ENCODE measurements around the gene RAPGEF5. TPM values are rescaled to one million over a fixed set of nuclear protein-coding genes. Genes with fewer than 3 reads are reported as not detected.

RAPGEF5 gene
- total RNA-seq, 1 experiment from 2014 or later, result 3.4 TPM

DNA sequence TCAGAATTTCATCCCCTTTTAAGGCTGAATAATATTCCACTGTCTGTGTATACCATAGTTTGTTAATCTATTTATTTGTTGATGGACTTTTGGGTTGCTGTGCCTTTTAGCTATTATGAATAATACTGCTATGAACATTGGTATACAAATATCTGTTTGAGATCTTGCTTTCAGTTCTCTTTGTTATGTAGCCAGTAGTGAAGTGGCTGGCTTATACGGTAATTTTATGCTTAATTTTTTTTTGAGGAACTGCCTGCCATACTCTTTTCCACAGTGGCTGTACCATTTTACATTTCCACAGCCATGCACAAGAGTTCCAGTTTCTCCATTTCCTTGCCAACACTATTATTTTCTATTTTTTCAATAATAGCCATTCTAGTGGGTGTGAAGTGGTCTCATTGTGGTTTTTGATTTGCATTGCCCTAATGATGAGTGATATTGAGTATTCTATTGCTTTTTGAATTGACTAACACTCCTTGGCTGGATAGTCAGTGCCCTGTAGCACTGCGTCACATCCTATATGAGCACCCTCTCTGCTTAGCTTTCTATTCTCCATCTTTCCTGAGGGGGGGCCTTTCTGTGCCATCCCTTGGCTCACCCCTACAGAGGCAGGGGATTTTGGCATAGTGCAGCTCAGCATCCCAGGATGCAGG is 29.4 kb upstream of the RAPGEF5 start:
- in situ Hi-C loops (cut with HindIII; ENCODE audit: low sequenced_read_pairs), result no loop called here
- no peak for DNase-seq (ENCODE audit: low spot score)

DNA sequence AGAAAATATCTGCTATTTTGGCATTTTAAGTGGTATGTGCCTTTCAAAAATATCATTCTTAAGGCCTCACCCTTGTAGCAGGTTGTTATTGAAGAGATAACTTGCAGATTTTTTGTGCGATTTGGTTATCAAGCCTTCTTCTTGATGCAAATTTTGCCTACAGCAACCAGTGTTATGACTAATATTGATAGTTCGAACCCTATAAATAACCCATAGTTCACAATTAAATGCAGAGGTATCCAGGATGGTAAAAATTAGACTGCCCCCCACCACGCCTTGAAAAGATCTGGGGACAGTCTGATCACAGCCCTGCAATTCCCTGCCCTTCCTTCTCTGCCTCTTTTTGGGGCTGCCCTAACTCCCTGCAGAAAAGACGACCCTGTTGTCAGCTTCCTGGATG is 28.4 kb upstream of the RAPGEF5 start:
- in situ Hi-C loops (cut with HindIII; ENCODE audit: low sequenced_read_pairs), result no loop called here

DNA sequence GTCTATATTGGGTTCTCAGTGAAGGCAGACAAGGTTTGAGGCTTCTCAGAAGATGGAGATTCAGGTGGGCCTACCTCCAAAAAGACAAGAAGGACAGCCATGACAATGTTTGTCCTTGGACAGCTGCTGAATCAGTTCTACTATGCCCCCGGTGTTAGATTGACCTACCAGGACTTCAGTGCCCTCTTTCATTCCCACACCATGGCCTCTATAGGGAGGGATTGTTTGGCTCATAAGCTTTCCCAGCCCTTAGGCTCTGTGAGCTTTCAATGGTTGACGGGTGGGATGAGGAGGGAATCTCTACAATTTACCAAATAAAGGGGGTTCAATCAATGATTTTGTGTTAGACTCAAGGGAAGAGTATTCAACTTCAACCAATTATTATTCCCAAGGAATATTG is 23.4 kb upstream of the RAPGEF5 start:
- in situ Hi-C loops (cut with HindIII; ENCODE audit: low sequenced_read_pairs), result no loop called here
- DNase-seq (ENCODE audit: low spot score), result no peak

More for the DNA sequence above, 28.4 kb upstream of the RAPGEF5 start:
- DNase-seq (ENCODE audit: low spot score), result no peak

DNA sequence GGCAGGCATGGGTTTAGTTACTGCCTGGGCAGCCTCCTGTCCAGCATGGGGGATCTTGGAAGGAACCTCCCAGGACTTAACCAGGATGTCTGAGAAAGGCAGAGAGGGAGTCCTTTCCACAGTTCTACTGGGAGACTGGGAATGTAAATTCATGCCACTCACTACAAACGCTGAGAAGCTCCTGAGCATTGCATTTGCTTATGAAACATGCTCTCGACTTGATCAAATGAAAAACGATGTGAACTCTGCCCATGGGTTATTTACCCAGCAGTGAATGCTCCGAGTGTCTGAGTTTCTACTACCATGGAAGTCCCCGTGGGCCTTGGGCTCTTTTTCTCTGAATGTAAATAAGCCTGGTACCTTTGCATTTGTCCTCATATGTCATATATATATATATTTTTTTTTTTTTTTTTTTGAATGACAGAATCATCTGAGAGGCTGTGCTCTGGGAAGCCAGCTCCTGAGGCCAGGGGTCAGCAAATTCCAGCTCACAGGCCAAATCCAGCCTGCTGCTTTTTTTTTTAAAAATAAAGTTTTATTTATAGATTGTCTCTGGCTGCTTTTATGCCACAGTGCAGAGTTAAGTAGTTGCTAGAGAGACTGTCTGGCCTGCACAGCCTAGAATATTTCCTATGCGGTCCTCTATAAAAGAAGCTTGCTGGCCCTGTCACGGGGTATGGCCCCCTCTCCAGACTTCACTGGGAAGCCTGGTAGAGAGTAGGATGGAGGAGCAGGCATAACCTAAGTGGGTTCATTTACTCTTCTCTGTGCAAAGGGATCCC is 21.4 kb upstream of the RAPGEF5 start:
- no peak for DNase-seq (ENCODE audit: low spot score)
- in situ Hi-C loops (cut with HindIII; ENCODE audit: low sequenced_read_pairs), result no loop called here

DNA sequence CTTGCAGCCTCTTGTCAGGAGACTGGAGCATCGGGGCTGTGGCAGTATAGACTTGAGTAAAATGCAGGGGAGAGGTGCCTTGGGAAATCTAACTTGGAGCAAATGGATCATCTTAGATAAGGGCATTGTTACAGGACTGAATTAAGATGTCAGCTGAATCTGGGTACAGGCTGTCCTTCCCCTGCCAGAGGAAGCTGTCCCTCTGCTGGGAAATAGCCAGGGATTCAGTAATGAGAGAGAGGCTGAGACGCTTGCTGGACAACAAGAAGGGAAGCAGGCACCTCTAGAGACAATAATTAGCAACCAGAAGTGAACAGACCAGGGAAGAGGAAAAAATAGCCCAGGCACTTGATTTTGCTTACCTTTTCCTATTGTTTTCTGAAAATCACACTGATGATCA is 20.7 kb upstream of the RAPGEF5 start:
- peak; percentile 95 for DNase-seq (ENCODE audit: low spot score)
- in situ Hi-C loops (cut with HindIII; ENCODE audit: low sequenced_read_pairs), result no loop called here

DNA sequence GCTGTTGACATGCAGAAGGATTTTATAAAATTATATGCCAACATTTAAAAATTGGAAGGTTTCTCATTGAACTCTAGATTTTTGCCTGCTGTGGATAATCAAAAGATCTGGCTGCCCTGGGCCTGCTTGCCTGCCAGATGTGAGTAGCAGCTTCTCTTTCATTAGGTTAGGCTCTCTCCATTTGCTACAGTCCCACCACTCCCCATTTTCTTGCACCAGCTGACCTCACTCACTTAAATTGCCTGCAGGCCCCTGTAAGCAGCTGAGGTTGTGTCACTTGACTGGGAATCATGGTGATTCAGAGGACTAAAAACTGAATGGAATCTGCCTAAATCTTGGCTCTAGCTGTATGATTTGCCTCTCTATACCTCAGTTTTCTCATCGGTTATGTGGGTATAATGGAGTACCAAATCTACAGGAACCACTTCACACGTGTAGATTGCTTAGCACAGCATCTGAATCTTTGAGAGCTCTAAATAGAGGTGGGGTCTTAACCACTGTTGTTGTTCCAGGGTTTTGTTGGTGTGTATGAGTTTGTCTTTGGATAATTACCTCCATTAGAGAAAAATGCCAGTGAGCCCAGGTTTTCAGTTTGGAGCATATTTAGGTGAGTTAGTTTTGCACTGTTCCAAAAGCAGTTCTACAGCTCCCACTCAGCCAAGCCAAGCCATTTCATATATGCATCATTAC is 18.6 kb upstream of the RAPGEF5 start:
- in situ Hi-C loops (cut with HindIII; ENCODE audit: low sequenced_read_pairs), result no loop called here
- DNase-seq (ENCODE audit: low spot score), result no peak

DNA sequence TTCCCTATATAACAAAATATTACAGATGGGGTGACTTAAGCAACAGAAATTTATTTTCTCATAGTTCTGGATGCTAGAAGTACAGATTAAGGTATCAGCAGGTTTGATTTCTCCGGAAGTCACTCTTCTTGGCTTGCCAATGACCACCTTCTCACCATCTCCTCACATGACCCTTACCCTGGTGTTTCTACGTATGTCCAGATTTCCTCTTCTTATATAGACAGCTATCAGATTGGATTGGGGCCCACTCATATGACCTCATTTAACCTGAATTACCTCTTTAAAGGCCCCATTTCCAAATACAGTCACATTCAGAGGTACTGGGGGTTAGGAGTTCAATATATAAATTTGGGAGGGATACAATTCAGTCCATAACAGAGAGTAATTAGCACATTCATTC is 17.0 kb upstream of the RAPGEF5 start:
- DNase-seq (ENCODE audit: low spot score), result no peak
- in situ Hi-C loops (cut with HindIII; ENCODE audit: low sequenced_read_pairs), result no loop called here

DNA sequence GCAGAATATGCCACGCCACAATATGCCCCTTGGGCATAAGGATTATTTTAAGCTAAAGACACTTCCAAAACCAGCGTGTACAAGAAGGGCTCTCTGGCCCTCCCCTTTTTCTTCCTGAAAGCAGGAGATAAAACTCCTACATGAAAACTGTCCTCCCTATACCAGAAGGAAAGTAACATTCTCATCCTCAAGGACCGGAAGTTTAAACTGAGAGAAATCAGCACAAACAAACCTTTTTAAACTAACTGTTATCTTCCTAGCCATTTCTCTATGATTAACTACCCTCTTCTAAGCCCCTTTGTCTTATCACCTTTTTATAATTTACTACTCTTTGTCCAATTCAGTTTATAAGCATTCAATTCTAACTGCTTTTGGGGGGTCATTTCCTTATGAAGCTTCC is 16.4 kb upstream of the RAPGEF5 start:
- in situ Hi-C loops (cut with HindIII; ENCODE audit: low sequenced_read_pairs), result no loop called here
- DNase-seq (ENCODE audit: low spot score), result no peak

DNA sequence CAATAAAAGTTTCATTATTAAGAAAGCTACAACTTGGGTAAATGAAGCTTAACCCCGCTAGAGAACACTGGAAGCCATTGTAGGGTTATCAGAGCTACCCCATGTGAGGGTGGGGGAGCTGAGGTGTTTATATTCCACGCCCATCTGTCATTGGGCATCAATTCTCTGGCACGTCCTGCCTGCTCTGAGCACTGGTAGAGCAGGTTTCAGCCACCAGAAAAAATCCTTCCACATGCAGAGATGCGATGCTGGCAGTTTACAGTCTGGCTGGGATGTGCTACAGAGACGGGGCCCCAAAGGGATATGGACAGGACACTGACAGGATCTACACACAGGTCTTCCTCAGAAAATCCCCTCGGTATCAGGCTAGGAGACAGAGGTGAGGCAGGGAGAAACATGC is 15.9 kb upstream of the RAPGEF5 start:
- DNase-seq (ENCODE audit: low spot score), result no peak
- in situ Hi-C loops (cut with HindIII; ENCODE audit: low sequenced_read_pairs), result no loop called here

DNA sequence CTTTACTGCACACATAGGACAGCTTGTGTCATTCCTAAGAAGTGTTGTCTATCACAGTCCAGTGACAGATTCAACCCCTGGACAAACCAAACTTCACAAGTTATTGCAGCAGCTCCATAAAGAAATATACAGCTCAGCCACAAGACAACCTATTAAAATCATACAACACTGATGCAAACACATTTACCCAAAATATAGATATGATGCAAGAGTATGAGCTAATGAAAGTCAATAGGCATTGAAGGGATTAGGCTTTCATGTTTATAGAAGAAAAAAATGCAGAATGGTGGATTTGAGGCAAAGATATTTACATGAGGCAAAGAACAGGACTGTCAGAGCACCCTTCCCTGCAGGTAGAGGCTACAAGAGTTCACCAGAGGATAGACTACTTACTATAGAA is 14.9 kb upstream of the RAPGEF5 start:
- DNase-seq (ENCODE audit: low spot score), result no peak
- in situ Hi-C loops (cut with HindIII; ENCODE audit: low sequenced_read_pairs), result no loop called here

DNA sequence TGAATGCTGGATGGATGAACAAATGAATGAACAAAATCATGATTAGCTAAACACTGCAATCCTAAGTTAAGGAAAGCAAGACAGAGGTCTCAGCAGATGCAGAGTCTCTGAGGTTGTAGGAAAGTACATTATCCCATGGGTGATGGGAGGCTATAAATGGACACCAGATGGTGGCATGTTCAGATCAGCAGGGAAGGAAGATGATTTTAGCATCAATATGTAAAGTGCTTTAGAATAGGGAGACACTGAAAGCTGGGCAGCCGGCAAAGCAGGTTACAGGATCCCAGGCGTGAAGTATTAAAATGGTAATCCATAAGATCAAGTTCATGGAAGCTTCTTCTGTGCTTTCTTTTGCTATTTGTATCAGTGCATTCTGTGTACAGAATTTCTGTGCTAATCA is 7.9 kb upstream of the RAPGEF5 start:
- DNase-seq (ENCODE audit: low spot score), result peak; percentile 85
- in situ Hi-C loops (cut with HindIII; ENCODE audit: low sequenced_read_pairs), result no loop called here

DNA sequence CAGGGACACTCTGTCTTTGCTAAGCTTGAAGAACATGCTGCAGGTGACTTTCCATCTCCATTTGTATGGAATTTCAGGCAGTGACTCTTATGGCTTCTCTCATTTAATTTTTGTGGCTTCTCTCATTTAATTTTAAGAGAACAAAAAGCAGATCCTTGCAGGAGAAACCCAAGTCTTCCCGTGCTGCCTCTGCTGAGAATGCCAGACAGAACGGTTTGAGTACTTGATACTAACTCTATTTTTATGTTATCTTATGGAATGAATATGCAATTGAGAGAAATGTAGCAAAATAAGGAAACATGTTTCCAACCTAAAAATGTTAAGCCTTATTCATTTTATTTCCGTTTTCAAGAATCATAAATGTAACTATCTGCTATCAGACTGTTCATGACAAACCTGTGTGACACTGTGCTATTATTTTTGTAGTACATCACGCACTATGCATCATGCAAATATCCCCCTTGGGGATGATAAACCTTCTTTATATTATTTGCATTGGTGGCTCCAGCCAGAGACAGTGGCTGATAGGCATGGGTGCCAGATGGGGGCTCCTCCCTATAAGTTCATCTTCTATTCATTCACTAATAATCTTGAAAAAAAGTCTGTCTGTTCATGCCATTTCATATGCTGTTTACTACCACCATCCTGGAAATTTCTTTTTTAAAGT is 6.9 kb upstream of the RAPGEF5 start:
- in situ Hi-C loops (cut with HindIII; ENCODE audit: low sequenced_read_pairs), result no loop called here
- DNase-seq (ENCODE audit: low spot score), result no peak

DNA sequence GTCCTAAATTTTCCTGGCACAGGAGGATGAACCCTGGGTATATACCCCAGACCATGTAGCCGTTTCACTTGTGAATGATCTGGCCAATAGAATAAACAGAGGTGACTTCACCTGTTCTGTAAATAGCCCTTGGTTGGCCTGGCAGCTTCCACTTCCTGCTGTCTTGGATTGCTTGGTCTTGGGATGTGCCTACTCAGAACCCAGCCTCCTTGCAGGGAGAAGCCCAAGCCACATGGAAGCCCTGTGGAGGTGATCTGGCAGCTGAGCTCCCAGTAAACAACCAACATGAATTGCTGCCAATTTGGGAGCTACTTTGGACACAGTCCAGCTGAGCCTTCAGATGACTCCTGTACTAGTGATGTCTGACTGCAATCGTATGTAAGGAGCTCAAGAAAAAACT is 4.8 kb upstream of the RAPGEF5 start:
- in situ Hi-C loops (cut with HindIII; ENCODE audit: low sequenced_read_pairs), result no loop called here
- peak; percentile 95 for DNase-seq (ENCODE audit: low spot score)

DNA sequence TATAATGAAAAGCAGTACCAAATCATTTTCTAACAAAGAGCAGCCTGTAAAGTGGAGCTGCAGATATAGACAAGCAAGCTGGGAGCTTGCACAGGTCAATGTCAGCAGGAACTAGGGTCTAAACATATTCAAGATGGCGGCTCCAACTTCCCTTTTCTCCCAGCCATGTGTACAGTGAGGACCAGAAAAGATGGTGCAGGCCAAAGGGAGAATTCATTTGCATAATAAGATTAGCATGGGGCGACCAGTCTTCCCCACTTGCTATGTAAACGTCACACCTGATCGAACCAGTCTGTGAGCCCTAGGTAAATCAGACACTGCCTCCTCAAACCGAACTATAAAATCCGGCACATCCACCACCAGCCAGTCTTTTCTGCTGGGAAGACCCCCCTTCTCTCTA is 4.4 kb upstream of the RAPGEF5 start:
- in situ Hi-C loops (cut with HindIII; ENCODE audit: low sequenced_read_pairs), result no loop called here
- no peak for DNase-seq (ENCODE audit: low spot score)

DNA sequence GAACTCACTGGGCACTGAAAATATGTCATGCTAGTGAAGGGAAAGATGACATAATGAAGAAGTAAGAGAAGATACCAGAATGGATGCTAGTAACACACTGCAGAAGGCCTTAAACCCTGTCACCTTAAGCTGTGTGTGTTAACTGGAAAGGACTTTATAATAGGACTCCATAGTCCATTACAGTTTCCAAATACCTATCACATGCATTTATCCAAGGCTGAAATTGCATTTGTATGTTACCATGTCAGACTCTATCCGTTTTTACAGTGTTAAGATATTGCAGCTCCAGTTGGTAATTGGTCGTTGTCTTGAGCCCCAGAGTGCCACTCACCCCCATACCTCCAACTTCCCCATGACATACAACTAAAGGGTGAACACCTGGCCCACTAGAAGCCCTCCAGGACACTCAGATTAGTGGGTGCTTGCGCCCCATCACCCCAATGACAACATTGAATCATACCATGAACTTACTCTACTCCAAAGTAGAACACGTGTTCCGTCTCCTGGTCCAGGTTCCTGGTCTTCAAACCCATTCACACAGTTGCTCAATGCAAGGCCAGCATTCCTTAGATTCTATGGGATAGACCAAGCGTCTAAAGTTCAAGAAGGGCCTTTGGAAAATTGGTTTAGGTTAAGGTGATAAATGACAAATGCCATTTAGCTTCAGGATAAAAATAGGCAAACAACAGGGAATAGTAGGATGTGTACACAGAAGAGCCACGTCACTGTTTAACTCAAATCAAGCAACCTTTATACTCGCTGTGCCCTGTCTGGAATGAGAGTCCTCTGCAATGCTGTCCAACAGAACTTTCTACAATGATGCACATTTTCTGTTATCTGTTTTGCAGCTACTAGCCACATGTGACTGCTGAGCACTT is 2.1 kb upstream of the RAPGEF5 start:
- in situ Hi-C loops (cut with HindIII; ENCODE audit: low sequenced_read_pairs), result no loop called here
- DNase-seq (ENCODE audit: low spot score), result no peak

DNA sequence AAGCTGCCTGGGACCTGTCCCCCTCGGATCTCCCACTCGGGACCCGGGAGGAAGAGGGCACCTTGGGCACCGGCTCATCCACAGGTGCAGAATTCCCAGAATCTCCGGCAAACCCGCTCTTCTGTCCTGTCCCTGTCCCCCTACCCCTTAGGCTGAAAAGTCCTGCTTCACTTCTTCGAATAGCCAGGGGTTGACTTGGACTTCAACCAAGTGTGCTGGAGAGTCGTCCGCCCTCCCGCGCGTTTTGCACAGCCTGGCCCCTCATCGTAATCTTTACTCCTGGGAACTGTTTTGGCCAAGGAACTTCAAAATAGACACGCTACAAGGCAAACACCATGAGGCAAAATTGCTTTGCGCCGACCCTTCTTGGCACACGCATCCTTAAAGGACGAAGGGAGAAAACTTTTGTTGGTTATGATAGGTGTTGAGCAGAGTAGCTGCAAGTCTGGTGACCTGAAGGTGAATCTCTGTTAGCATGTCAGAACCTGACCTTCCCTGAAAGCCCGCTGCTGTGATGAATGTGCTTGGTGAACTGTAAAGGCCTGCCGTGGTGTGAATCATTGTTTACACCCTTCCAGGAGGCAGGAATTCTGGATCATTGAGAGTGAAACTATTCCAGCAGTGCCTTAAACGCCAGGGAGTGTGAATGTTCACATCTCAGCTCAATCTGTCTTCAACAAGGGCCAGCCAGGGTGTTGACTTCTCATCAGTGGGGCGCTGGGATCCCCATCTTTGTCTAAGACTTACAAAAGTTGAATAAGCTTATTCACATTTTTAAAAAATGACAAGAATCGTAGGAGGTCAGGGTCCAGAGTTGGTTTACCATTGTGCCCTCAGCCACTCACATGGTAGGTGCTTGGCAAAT is 589 bp upstream of the RAPGEF5 start:
- in situ Hi-C loops (cut with HindIII; ENCODE audit: low sequenced_read_pairs), result no loop called here
- peak; percentile 51 for DNase-seq (ENCODE audit: low spot score)

DNA sequence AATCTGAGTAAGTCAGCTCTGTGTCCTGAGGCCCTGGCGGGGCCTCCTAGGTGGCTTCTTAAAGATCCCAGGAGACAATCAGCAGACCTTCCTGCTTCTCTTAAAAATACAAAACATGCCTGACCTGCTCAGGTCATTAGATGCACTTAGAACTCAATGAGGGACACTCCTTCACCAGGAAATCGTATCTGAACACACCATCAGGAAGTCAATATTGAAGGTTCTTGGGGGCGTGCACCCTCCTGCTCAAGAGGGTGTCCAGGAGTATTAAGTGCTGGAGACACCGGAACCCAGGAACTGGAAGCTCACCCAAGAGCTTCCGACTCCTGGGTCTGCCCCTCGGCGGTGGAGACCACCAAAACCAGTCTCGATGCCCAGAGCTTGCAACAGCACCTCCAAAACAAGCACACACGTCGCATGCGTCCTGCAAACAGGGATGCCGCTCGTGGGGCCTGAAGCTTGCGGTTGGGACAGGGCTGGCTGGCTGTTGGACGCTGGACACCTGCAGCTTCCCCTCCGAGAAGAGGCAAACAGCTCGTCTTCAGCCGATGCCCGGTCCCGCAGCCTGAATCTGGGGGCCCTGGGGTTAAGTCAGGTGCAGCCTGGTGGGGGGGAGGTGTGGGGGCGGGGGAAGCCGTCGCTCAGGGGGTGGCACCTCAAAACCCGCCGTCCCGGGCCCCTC is 803 bp downstream of the RAPGEF5 start:
- no peak for DNase-seq (ENCODE audit: low spot score)
- in situ Hi-C loops (cut with HindIII; ENCODE audit: low sequenced_read_pairs), result no loop called here

DNA sequence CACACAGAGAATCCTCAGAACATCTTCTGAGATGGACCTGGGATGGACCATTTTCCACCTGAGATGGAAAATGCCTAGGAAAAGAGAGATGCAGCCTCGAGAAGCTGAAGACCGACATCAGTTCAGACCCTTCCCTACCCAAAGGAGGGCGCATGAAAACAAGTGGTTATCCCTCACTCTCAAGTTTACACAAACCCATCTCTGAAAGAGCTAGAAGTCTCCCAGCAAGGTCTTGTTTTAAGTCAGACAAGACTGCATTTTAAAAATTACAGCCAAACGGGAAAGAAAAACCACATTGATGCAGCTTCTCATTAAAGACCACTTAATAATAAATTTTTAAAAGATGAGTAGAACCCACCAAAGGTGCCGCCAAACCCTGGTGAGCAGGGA is 1.3 kb downstream of the RAPGEF5 start:
- in situ Hi-C loops (cut with HindIII; ENCODE audit: low sequenced_read_pairs), result no loop called here
- DNase-seq (ENCODE audit: low spot score), result no peak
